GM11168 (cell line): ENCODE results near the gene SF3B3.
"Not testable (repeated sequence)": the region's sequence is repeated elsewhere in the genome, so short reads cannot be mapped to it uniquely, and the experiment has no call there.

Source experiments
- in situ Hi-C: fragments of 300-500 bp; cut with MboI; formaldehyde crosslinking; loops from one replicate; pipeline ENCODE4 v1.12.0; 2022; ENCODE audit warnings: low sequenced_read_pairs; ENCODE audit not compliant: unreplicated experiment

The SF3B3 gene

GRCh38 chr16:70610273-70611223 is 86.9 kb downstream of the SF3B3 start:
- in situ Hi-C loops = no loop called here

GRCh38 chr16:70611224-70611598 is 87.6 kb downstream of the SF3B3 start:
- in situ Hi-C loops = no loop called here

GRCh38 chr16:70611785-70612303 is 88.2 kb downstream of the SF3B3 start:
- in situ Hi-C loops = no loop called here

- in situ Hi-C loops = no loop called here
Observed at GRCh38 chr16:70612931-70613330, 89.3 kb downstream of the SF3B3 start.

- in situ Hi-C loops = no loop called here
Observed at GRCh38 chr16:70614208-70614951, 90.8 kb downstream of the SF3B3 start.

- in situ Hi-C loops = no loop called here
Observed at GRCh38 chr16:70615945-70616344, 92.3 kb downstream of the SF3B3 start.

GRCh38 chr16:70621864-70622263 is 98.2 kb downstream of the SF3B3 start:
- in situ Hi-C loops = not testable (repeated sequence)
